ENCODE data around the gene NTF3. TPM values are rescaled to one million over a fixed set of nuclear protein-coding genes. Genes with fewer than 3 reads are reported as not detected.

The NTF3 gene
- total and polyA plus RNA-seq, 2 donors (not counting 1 experiment from before 2014, with no cell fraction given): not detected

- ATAC-seq (ENCODE audit: low read depth): no peak
- Histone ChIP-seq H3K27me3 (replicated peaks in 1 of 4; ENCODE audit: control extremely low read depth in 1 of 4, control insufficient read depth in 3 of 4, insufficient read depth in 4 of 4, low read length in 3 of 4) (peaks cover 0 to 4% (median 3%) of the 10 kb centered on the region in 4 experiments), H3K4me3 (ENCODE audit: control extremely low read depth in 1 of 5, extremely low read depth in 1 of 5, insufficient read depth in 1 of 5, low read depth in 2 of 5, low read length in 4 of 5) (no peak overlapping the region), H3K27ac (ENCODE audit: low read length in 2 of 2) (no peak overlapping the region), H3K4me2 (replicated peaks; ENCODE audit: low read depth, low read length, poor library complexity, severe bottlenecking) (no peak overlapping the region), H3K4me1 (ENCODE audit: control insufficient read depth in 2 of 2, insufficient read depth in 2 of 2, low read length in 2 of 2) (no peaks in the 10 kb centered on the region), H2AFZ (ENCODE audit: insufficient read depth, low read depth, low read length, poor library complexity, severe bottlenecking) (no peak overlapping the region), H3K79me2 (ENCODE audit: control insufficient read depth, insufficient read depth, low read length) (no peaks in the 10 kb centered on the region), H3K9me3 (ENCODE audit: control extremely low read depth in 1 of 3, control insufficient read depth in 2 of 3, insufficient read depth in 1 of 3, low read length in 2 of 3) (no peaks in the 10 kb centered on the region), H3K36me3 (replicated peaks in 1 of 2; ENCODE audit: control extremely low read depth in 1 of 2, control insufficient read depth in 1 of 2, extremely low read depth in 1 of 2, insufficient read depth in 2 of 2, low read length in 1 of 2) (no peaks in the 10 kb centered on the region), H3K9ac (ENCODE audit: low read length) (no peak overlapping the region), H4K20me1 (ENCODE audit: control insufficient read depth, insufficient read depth, low read length, poor library complexity, severe bottlenecking) (no peaks in the 10 kb centered on the region)
- no peak overlapping the region for H3K4me3 Mint-ChIP-seq
- no peak for DNase-seq
- H3K4me1 Mint-ChIP-seq: no peaks in the 10 kb centered on the region
- H3K27me3 Mint-ChIP-seq: peaks cover 16% of the 10 kb centered on the region
- no peaks in the 10 kb centered on the region for H3K9me3 Mint-ChIP-seq (ENCODE audit: insufficient read depth)
- intact Hi-C loops (cut with micrococcal nuclease): no loop called here
- 29% methylated on average over 6 of the region's 13 CpGs for WGBS (ENCODE audit: insufficient coverage)
- CTCF ChIA-PET: no interaction called here
- no peak overlapping the region for H3K27ac Mint-ChIP-seq
- POLR2A ChIA-PET: no interaction called here
- TF ChIP-seq CTCF (IDR thresholded peaks at IDR 0.05) (no peak), EZH2 (IDR thresholded peaks at IDR 0.05; ENCODE audit: borderline replicate concordance, insufficient read depth, low read depth, low read length, poor library complexity, severe bottlenecking) (no peak)
Measured at GRCh38 chr12:5395443-5396271, 36.3 kb upstream of the NTF3 start.

GRCh38 chr12:5396541-5396940, 35.4 kb upstream of the NTF3 start:
- H3K79me2 ChIP-seq (ENCODE audit: control insufficient read depth, insufficient read depth, low read length): no peaks in the 10 kb centered on the region
- H3K36me3 ChIP-seq (replicated peaks in 1 of 2; ENCODE audit: control extremely low read depth in 1 of 2, control insufficient read depth in 1 of 2, extremely low read depth in 1 of 2, insufficient read depth in 2 of 2, low read length in 1 of 2): no peaks in the 10 kb centered on the region
- CTCF ChIA-PET: no interaction called here
- no peaks in the 10 kb centered on the region for H3K4me1 ChIP-seq (ENCODE audit: control insufficient read depth in 2 of 2, insufficient read depth in 2 of 2, low read length in 2 of 2)
- H2AFZ ChIP-seq (ENCODE audit: insufficient read depth, low read depth, low read length, poor library complexity, severe bottlenecking): no peak overlapping the region
- DNase-seq: no peak
- Mint-ChIP-seq H3K27me3 (peaks cover 16% of the 10 kb centered on the region), H3K4me3 (no peak overlapping the region), H3K9me3 (ENCODE audit: insufficient read depth) (no peaks in the 10 kb centered on the region), H3K4me1 (no peaks in the 10 kb centered on the region), H3K27ac (no peak overlapping the region)
- H3K9ac ChIP-seq (ENCODE audit: low read length): no peak overlapping the region
- POLR2A ChIA-PET: no interaction called here
- H3K27ac ChIP-seq (ENCODE audit: low read length in 2 of 2): no peak overlapping the region
- no peaks in the 10 kb centered on the region for H3K9me3 ChIP-seq (ENCODE audit: control extremely low read depth in 1 of 3, control insufficient read depth in 2 of 3, insufficient read depth in 1 of 3, low read length in 2 of 3)
- ATAC-seq (ENCODE audit: low read depth): no peak
- no peak overlapping the region for H3K4me2 ChIP-seq (replicated peaks; ENCODE audit: low read depth, low read length, poor library complexity, severe bottlenecking)
- no peaks in the 10 kb centered on the region for H4K20me1 ChIP-seq (ENCODE audit: control insufficient read depth, insufficient read depth, low read length, poor library complexity, severe bottlenecking)
- no peak overlapping the region for H3K4me3 ChIP-seq (ENCODE audit: control extremely low read depth in 1 of 5, extremely low read depth in 1 of 5, insufficient read depth in 1 of 5, low read depth in 2 of 5, low read length in 4 of 5)
- intact Hi-C loops (cut with micrococcal nuclease): no loop called here
- TF ChIP-seq CTCF (IDR thresholded peaks at IDR 0.05): no peak
- TF ChIP-seq EZH2 (IDR thresholded peaks at IDR 0.05; ENCODE audit: borderline replicate concordance, insufficient read depth, low read depth, low read length, poor library complexity, severe bottlenecking): no peak
- H3K27me3 ChIP-seq (replicated peaks in 1 of 4; ENCODE audit: control extremely low read depth in 1 of 4, control insufficient read depth in 3 of 4, insufficient read depth in 4 of 4, low read length in 3 of 4): peaks cover 0 to 6% (median 3%) of the 10 kb centered on the region in 4 experiments
- WGBS (ENCODE audit: insufficient coverage): no CpG with 5 or more reads among the region's 1 CpG

Data from B cell (primary cell).